ENCODE results near the gene NTSR1.

Gene NTSR1

DNA sequence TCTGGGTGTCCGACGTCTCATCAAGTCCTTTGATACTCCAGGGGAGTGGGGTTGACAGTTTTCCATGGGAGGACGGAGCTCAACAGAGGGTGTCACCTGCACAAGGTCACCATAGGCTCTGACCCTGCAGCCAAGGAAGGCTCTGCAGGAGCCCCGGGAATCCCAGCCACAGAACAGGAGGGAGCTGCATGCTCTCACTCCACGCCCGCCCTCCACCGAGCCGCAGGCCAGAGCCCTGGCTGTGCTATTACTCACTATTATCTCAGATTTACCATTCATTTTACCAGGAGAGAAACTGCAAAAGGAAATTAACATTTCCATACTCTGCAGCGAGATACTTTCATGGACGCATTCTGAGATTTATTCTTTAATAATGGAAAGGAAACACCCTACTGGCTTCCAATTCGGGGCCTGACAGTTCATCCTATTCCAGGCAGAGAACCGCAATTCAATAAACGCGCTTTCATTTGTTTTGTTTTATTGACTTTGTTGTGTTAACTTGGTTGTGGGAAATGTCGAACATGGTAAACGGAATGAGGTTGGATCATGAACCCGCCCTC, 18.3 kb upstream of the NTSR1 start:
- TF ChIP-seq, protein P1, sequence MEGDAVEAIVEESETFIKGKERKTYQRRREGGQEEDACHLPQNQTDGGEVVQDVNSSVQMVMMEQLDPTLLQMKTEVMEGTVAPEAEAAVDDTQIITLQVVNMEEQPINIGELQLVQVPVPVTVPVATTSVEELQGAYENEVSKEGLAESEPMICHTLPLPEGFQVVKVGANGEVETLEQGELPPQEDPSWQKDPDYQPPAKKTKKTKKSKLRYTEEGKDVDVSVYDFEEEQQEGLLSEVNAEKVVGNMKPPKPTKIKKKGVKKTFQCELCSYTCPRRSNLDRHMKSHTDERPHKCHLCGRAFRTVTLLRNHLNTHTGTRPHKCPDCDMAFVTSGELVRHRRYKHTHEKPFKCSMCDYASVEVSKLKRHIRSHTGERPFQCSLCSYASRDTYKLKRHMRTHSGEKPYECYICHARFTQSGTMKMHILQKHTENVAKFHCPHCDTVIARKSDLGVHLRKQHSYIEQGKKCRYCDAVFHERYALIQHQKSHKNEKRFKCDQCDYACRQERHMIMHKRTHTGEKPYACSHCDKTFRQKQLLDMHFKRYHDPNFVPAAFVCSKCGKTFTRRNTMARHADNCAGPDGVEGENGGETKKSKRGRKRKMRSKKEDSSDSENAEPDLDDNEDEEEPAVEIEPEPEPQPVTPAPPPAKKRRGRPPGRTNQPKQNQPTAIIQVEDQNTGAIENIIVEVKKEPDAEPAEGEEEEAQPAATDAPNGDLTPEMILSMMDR (conservative IDR thresholded peaks at IDR 0.05; ENCODE audit: low read depth, low read length): no peak

DNA sequence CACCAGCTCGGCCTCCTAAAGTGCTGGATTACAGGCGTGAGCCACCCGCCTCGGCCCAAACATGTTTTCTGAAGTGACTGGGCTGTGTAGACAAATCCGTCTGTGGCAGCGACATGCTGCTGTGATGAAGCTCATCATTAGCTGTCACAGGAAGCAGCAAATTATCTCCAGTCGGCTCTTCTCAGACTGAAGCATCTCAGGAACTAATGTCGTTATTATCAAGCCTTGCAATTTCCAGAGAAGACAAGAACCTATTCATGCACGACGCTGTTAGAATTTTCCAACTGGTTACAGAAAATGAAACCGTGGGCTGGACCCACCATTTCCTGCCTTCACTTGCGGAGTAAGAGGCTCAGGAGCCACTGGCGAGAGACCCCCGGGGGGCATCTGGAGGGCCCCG, 17.1 kb upstream of the NTSR1 start:
- no peak overlapping the region for H3K4me2 ChIP-seq
- H3K36me3 ChIP-seq (ENCODE audit: insufficient read depth): no peaks in the 10 kb centered on the region
- H3K27ac ChIP-seq: no peak overlapping the region
- H3K27me3 ChIP-seq (ENCODE audit: insufficient read depth, low read depth): peaks cover 82% of the 10 kb centered on the region
- H3K79me2 ChIP-seq (ENCODE audit: insufficient read depth, low read depth): no peaks in the 10 kb centered on the region
- no peak overlapping the region for H3K9ac ChIP-seq
- TF ChIP-seq, protein P1 (conservative IDR thresholded peaks at IDR 0.05; ENCODE audit: low read depth, low read length): no peak
- H4K20me1 ChIP-seq (ENCODE audit: insufficient read depth): no peaks in the 10 kb centered on the region
- H3K4me1 ChIP-seq (ENCODE audit: low read depth, poor library complexity, severe bottlenecking): no peaks in the 10 kb centered on the region
- no peak overlapping the region for H3K4me3 ChIP-seq (IDR thresholded peaks at IDR 0.05; ENCODE audit: insufficient read depth, low read depth, low read length)
- H2AFZ ChIP-seq (ENCODE audit: low read depth): no peak overlapping the region

More for the DNA sequence above, 18.3 kb upstream of the NTSR1 start:
- no peak overlapping the region for H3K9ac ChIP-seq
- no peaks in the 10 kb centered on the region for H4K20me1 ChIP-seq (ENCODE audit: insufficient read depth)
- H3K27me3 ChIP-seq (ENCODE audit: insufficient read depth, low read depth): peaks cover 74% of the 10 kb centered on the region
- H2AFZ ChIP-seq (ENCODE audit: low read depth): no peak overlapping the region
- no peak overlapping the region for H3K27ac ChIP-seq
- no peaks in the 10 kb centered on the region for H3K79me2 ChIP-seq (ENCODE audit: insufficient read depth, low read depth)
- no peaks in the 10 kb centered on the region for H3K4me1 ChIP-seq (ENCODE audit: low read depth, poor library complexity, severe bottlenecking)
- H3K4me2 ChIP-seq: no peak overlapping the region
- H3K36me3 ChIP-seq (ENCODE audit: insufficient read depth): no peaks in the 10 kb centered on the region
- H3K4me3 ChIP-seq (IDR thresholded peaks at IDR 0.05; ENCODE audit: insufficient read depth, low read depth, low read length): no peak overlapping the region

DNA sequence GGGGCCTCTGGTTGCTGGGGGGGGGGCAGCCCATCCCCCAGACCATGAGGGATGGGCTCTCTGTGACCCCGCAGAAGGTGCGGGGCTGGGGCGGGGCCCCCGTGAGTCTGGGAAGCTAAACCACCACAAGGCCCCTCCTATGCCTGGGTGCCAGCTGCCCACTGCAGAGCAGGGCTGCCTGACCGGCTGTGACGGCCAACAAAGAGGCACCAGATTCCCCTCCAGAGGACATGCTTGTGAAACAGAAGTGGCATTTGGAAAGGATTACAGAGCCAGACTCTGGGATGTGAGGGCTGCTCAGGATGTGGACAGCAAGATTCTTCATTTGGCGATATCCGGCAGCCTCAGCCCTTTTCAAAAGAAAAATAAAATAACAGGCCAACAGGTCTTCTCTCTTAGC, 16.5 kb upstream of the NTSR1 start:
- H3K4me2 ChIP-seq: no peak overlapping the region

DNA sequence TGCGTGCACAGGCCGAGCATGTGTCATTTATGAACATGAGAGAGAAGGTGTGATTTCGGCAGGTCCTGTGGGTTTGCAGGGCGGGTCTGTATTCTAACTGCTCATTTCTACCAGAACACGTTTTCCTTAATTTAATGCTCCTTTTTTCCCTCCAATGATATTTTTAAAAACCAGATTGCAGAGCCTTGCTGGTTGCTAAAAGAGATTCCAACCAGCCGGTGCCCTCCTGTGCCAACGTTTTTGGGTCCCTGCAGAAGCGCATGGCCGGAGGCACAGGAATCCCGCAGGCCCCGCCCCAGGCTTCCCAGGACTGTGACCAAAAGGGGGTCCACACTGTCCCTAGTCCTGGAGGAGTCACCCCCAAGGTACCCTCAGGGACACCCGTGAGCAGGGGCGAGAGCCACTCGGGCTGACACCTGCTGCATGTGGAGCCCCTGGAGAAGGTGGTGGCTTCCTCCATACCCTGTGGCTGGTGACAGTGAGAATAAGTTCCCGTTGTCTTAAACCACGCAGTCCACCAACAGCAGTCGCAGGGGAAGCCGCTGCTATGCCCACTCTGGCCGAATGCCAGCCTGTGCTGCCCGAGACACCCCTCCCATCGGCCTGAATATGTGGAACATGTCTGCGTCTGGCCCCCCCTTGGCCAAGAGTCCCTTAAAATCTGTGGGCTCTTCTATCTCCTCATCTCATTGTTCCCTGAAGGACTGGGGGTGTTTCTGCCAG, 15.7 kb upstream of the NTSR1 start:
- no peak overlapping the region for H3K9ac ChIP-seq
- no peak overlapping the region for H3K4me2 ChIP-seq
- no peaks in the 10 kb centered on the region for H3K36me3 ChIP-seq (ENCODE audit: insufficient read depth)
- peaks cover 95% of the 10 kb centered on the region for H3K27me3 ChIP-seq (ENCODE audit: insufficient read depth, low read depth)
- H4K20me1 ChIP-seq (ENCODE audit: insufficient read depth): no peaks in the 10 kb centered on the region
- no peaks in the 10 kb centered on the region for H3K4me1 ChIP-seq (ENCODE audit: low read depth, poor library complexity, severe bottlenecking)
- no peaks in the 10 kb centered on the region for H3K79me2 ChIP-seq (ENCODE audit: insufficient read depth, low read depth)
- no peak overlapping the region for H3K27ac ChIP-seq
- no peak overlapping the region for H2AFZ ChIP-seq (ENCODE audit: low read depth)
- TF ChIP-seq, protein P1 (conservative IDR thresholded peaks at IDR 0.05; ENCODE audit: low read depth, low read length): no peak
- H3K4me3 ChIP-seq (IDR thresholded peaks at IDR 0.05; ENCODE audit: insufficient read depth, low read depth, low read length): no peak overlapping the region

More for the DNA sequence above, 16.5 kb upstream of the NTSR1 start:
- Histone ChIP-seq H3K27me3 (ENCODE audit: insufficient read depth, low read depth) (peaks cover 87% of the 10 kb centered on the region), H3K9ac (no peak overlapping the region), H3K36me3 (ENCODE audit: insufficient read depth) (no peaks in the 10 kb centered on the region), H4K20me1 (ENCODE audit: insufficient read depth) (no peaks in the 10 kb centered on the region), H2AFZ (ENCODE audit: low read depth) (no peak overlapping the region), H3K4me1 (ENCODE audit: low read depth, poor library complexity, severe bottlenecking) (no peaks in the 10 kb centered on the region), H3K27ac (no peak overlapping the region), H3K79me2 (ENCODE audit: insufficient read depth, low read depth) (no peaks in the 10 kb centered on the region), H3K4me3 (IDR thresholded peaks at IDR 0.05; ENCODE audit: insufficient read depth, low read depth, low read length) (no peak overlapping the region)
- TF ChIP-seq, protein P1 (conservative IDR thresholded peaks at IDR 0.05; ENCODE audit: low read depth, low read length): no peak
